Measurements from ENCODE around the gene DNAI1. TPM values are rescaled to one million over a fixed set of nuclear protein-coding genes. Genes with fewer than 3 reads are reported as not detected.

Gene DNAI1
- total RNA-seq, 2 experiments from 2014 or later = not detected

DNA sequence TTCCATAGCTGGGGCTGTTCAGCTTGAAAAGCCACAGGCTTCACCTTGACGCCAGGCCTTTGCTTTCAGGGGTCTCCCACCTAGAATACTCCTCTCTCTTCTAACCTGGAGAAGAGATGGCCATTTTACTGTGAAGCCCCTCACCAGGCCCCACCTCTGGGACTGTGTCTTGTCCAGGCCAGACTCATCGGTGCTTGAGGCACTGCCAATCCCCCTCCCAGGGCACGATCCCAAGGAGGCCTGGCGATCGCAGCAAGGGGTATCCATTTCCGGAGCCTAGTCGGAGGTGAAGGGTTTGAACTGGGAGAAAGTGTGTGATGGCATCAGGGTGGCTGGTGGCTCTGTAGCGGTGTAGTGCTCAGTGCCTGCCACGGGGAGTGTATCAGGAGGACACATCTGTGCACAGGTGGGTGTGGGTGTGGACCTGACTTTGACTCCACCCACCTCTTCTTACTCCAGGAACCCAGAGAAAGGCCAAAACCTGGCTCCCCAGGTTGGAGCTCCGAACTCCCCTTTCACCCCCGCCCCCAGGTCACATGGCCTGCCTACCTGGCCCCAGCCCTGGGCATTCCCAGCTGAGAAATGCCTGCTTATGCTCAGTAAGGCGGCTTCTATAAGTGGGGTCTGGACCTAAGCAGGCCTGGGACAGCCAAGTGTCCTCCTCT, 91.5 kb downstream of the DNAI1 start:
- no peak overlapping the region for H3K27ac Mint-ChIP-seq
- no peaks in the 10 kb centered on the region for H3K36me3 Mint-ChIP-seq (ENCODE audit: low read depth)
- DNase-seq (no peak), ATAC-seq (no peak)
- H3K27me3 Mint-ChIP-seq (ENCODE audit: low read depth) = peaks cover 8% of the 10 kb centered on the region
- no peaks in the 10 kb centered on the region for H3K9me3 Mint-ChIP-seq (ENCODE audit: insufficient read depth)
- no peaks in the 10 kb centered on the region for H3K4me1 Mint-ChIP-seq (ENCODE audit: low read depth)
- CTCF ChIA-PET = interaction anchor here (1.0 kb wide), 1 partner anchor 50 kb away, joined by 3 read pairs; no protein-coding TSS in a partner anchor
- POLR2A ChIA-PET = no interaction called here
- no peak overlapping the region for H3K4me3 Mint-ChIP-seq

DNA sequence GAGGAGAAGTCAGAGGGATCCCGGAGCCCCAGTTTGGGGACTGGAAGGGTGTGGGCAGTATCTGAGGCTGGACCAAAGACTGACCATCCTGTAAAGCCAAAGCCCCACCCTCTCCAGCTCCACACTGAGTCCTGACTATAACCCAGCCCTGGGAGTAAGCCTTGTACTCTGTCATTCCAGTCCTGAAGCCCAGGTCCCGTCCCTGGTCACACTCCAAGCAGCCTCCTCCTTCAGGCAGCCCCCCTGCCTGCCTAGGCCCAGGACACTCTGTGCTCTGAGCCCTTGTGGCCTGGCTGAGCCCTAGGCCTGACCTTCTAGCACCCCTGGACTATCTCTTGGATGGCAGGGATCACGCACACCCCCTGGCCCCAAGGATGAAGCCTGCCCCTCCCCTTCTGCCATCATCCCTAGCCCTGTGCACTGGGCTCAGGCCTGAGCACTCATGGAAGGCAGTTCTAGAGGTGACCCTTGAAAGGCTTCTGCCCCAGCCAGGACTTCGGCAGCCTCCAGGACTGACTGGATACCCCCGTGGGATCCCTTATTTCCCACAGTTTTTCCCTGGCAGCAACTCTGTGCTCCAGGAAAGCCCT, 92.2 kb downstream of the DNAI1 start:
- CTCF ChIA-PET = interaction anchor here (0.6 to 1.0 kb wide), 2 partner anchors 41 to 51 kb away, joined by 3 to 6 read pairs; no protein-coding TSS in a partner anchor
- POLR2A ChIA-PET = no interaction called here
- H3K9me3 Mint-ChIP-seq (ENCODE audit: insufficient read depth) = no peaks in the 10 kb centered on the region
- H3K27ac Mint-ChIP-seq = no peak overlapping the region
- ATAC-seq (no peak), DNase-seq (no peak)
- no peaks in the 10 kb centered on the region for H3K36me3 Mint-ChIP-seq (ENCODE audit: low read depth)
- no peaks in the 10 kb centered on the region for H3K4me1 Mint-ChIP-seq (ENCODE audit: low read depth)
- H3K4me3 Mint-ChIP-seq = no peak overlapping the region
- peaks cover 5% of the 10 kb centered on the region for H3K27me3 Mint-ChIP-seq (ENCODE audit: low read depth)

DNA sequence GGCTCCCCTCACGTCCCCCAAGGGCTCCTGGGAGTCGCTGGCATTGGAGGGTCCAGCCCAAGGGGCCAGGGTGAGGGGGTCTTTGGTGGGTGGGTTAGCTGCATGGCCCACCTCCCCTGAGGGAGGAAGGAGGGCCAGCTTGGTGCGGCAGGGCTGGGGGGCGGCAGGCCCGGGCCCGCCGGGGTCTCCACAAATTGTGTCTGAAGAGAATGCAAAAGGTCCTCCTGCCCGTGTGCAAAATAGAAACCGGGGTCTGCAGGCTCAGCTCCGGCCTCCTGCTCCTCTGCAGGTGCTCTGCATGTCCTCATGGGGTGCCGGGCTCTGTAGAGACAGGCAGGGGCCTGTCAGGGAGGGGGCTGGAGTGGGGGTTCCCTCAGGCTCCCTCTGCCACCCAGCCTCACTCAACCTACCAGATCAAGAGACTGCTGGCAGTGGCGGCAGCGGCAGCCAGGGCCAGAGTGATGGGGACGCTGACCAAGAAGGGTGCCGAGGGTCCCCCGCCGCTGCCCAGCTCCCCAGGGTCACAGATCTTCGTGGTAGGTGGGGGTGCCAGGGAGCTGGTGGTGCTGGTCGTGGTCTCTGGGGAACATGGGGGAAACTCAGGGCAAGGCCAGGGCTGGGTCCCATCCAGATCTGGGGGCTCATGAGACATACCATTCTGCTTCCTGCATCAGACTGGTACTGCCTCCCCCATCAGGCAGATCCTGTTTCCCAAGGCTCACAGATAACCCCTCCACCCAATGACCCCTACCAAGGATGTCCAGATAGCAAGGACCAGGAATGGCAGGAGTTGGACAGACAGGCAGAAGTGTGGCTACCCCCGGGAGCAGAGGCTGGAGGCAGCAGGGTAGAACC, 93.4 kb downstream of the DNAI1 start:
- no peak for ATAC-seq
- Mint-ChIP-seq H3K36me3 (ENCODE audit: low read depth) (no peaks in the 10 kb centered on the region), H3K9me3 (ENCODE audit: insufficient read depth) (no peaks in the 10 kb centered on the region), H3K27me3 (ENCODE audit: low read depth) (peaks cover 5% of the 10 kb centered on the region), H3K27ac (no peak overlapping the region), H3K4me1 (ENCODE audit: low read depth) (no peaks in the 10 kb centered on the region), H3K4me3 (no peak overlapping the region)
- POLR2A ChIA-PET = no interaction called here
- CTCF ChIA-PET = interaction anchor here (0.6 to 0.8 kb wide), 2 partner anchors 40 to 52 kb away, joined by 3 to 6 read pairs; no protein-coding TSS in a partner anchor
- no peak for DNase-seq

DNA sequence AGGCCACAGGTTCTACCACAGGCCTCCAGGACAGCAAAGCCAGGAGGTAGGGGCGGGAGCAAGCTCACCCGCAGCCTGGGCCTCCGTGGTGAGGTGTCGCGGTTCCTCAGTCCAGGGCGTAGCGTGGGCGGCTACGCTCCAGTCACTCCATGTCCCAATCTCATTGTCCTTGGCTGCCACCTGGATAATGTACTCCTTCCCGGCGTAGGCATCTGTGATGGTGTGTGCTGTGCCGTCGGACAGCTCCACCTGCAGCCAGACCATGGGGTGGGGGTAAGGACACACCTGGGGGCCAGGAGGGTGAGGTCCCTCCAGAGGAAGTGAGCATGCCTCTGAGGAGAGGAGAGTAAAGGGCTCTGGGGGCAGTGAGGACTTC, 94.0 kb downstream of the DNAI1 start:
- Mint-ChIP-seq H3K27ac (no peak overlapping the region), H3K36me3 (ENCODE audit: low read depth) (no peaks in the 10 kb centered on the region), H3K9me3 (ENCODE audit: insufficient read depth) (no peaks in the 10 kb centered on the region), H3K4me3 (no peak overlapping the region), H3K27me3 (ENCODE audit: low read depth) (peaks cover 5% of the 10 kb centered on the region), H3K4me1 (ENCODE audit: low read depth) (no peaks in the 10 kb centered on the region)
- DNase-seq = no peak
- CTCF ChIA-PET = interaction anchor here (0.8 kb wide), 1 partner anchor 51 kb away, joined by 3 read pairs; no protein-coding TSS in a partner anchor
- POLR2A ChIA-PET = no interaction called here
- ATAC-seq = no peak

DNA sequence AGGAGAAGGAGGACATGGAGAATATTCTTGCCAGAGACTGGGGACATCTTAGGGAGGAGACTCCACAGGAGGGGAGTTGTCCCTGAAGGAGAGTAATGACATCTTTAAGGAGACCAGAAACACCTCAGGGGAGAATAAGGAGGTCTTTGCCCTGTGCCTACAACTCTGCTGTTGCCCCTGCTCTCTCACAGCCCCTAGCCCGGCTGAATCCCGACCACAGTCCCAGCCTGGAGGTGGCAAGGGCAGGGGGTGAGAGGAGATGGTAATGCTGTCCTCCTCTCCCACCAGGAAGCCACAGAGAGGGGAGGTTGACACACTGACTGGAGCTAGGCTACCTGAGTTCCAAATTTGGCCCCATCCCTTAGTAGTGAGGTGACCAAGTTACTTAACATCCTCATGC, 94.4 kb downstream of the DNAI1 start:
- Mint-ChIP-seq H3K36me3 (ENCODE audit: low read depth) (no peaks in the 10 kb centered on the region), H3K27ac (no peak overlapping the region), H3K9me3 (ENCODE audit: insufficient read depth) (no peaks in the 10 kb centered on the region), H3K27me3 (ENCODE audit: low read depth) (peaks cover 5% of the 10 kb centered on the region), H3K4me1 (ENCODE audit: low read depth) (no peaks in the 10 kb centered on the region), H3K4me3 (no peak overlapping the region)
- CTCF ChIA-PET = interaction anchor here (0.8 kb wide), 1 partner anchor 51 kb away, joined by 3 read pairs; no protein-coding TSS in a partner anchor
- ATAC-seq (no peak), DNase-seq (no peak)
- POLR2A ChIA-PET = no interaction called here

DNA sequence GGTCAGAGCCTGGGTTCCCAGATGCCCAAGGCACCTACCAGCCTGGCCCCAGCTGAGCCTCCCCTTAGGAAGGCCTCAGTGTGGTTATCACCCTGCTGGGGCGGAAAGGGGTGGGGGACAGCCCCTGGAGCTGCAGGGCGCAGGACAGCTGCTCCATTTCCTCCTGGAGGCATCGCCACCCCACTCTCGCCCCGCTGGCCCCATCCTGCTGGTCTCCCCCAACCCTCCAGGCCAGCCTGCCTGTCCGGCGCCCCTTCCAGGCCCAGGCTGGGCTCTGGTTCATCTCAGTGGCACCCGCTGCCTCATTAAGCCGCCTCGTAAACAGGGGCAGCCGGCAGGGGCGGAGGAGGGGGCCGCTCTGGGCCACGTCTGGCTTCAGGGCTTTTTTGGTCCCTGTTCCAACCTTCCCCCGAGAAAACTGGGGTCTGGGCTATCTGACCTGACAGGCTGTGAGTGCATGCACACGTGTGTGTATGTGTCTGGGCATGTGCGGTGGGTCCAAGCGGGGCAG, 95.0 kb downstream of the DNAI1 start:
- H3K36me3 Mint-ChIP-seq (ENCODE audit: low read depth) = no peaks in the 10 kb centered on the region
- no peak for ATAC-seq
- POLR2A ChIA-PET = no interaction called here
- H3K9me3 Mint-ChIP-seq (ENCODE audit: insufficient read depth) = no peaks in the 10 kb centered on the region
- DNase-seq = no peak
- H3K27me3 Mint-ChIP-seq (ENCODE audit: low read depth) = peaks cover 2% of the 10 kb centered on the region
- CTCF ChIA-PET = no interaction called here
- H3K27ac Mint-ChIP-seq = no peak overlapping the region
- no peaks in the 10 kb centered on the region for H3K4me1 Mint-ChIP-seq (ENCODE audit: low read depth)
- no peak overlapping the region for H3K4me3 Mint-ChIP-seq

DNA sequence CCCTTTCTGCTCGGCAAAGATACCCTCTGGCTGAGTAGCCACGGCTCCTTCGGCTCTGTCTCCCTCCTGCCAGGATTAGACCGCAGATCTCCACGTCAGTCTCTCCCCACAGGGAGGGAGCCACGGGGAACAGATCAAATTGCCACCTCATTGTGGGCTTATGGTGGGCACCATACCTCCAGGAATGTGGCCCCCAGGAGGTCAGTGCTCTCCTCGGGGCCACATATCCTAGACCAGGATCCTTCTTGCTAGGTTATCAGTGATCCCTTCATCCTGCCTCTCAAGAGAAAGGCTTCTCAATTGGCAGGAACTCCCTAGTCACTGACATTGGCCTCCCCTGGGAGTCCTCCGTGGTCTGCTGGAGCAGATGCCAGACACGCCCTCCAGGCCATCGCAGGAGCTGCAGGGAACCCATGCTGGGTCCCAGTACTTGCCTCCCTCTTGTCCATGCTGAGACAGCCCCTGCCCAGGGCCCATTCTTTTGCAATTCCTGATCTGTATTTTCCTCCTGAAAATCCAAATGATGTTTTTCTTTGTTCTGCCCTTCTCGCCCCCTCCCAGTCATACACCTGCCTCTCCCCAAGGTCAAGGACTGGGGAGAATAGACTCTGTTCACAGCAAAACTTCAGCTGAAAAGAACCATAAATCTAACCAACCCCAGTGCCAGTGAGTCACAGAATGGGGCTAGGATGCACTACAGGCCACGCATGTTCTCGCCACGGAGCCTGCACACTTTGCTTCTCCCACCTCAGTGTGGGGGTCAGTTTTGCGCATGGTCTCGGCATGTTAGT, 95.8 kb downstream of the DNAI1 start:
- DNase-seq (no peak), ATAC-seq (no peak)
- Mint-ChIP-seq H3K4me3 (no peak overlapping the region), H3K4me1 (ENCODE audit: low read depth) (no peaks in the 10 kb centered on the region), H3K36me3 (ENCODE audit: low read depth) (no peaks in the 10 kb centered on the region), H3K27me3 (ENCODE audit: low read depth) (peaks cover 5% of the 10 kb centered on the region), H3K9me3 (ENCODE audit: insufficient read depth) (no peaks in the 10 kb centered on the region), H3K27ac (no peak overlapping the region)
- CTCF ChIA-PET = no interaction called here
- POLR2A ChIA-PET = no interaction called here

DNA sequence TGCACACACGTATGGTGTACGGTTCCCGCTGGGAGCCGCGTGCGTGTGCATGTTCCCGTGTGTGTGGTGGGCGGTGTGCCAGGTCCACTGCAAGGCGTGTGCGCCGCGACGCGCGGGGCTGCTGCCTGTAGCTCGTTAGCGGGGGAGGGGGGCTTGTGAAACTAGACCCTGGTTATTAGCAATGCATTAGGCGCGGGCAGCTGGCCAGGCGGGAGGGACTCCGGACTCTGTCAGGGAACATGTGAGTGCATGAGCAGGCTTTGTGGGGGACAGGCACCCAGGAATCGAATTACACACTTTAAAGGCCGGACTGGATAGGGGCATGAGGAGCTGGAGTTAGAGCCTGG, 96.4 kb downstream of the DNAI1 start:
- H3K4me1 Mint-ChIP-seq (ENCODE audit: low read depth) = no peaks in the 10 kb centered on the region
- H3K27me3 Mint-ChIP-seq (ENCODE audit: low read depth) = peaks cover 6% of the 10 kb centered on the region
- no peak for DNase-seq
- no peaks in the 10 kb centered on the region for H3K9me3 Mint-ChIP-seq (ENCODE audit: insufficient read depth)
- H3K27ac Mint-ChIP-seq = no peak overlapping the region
- no peak for ATAC-seq
- ChIA-PET POLR2A (no interaction called here), CTCF (no interaction called here)
- H3K36me3 Mint-ChIP-seq (ENCODE audit: low read depth) = no peaks in the 10 kb centered on the region
- no peak overlapping the region for H3K4me3 Mint-ChIP-seq

DNA sequence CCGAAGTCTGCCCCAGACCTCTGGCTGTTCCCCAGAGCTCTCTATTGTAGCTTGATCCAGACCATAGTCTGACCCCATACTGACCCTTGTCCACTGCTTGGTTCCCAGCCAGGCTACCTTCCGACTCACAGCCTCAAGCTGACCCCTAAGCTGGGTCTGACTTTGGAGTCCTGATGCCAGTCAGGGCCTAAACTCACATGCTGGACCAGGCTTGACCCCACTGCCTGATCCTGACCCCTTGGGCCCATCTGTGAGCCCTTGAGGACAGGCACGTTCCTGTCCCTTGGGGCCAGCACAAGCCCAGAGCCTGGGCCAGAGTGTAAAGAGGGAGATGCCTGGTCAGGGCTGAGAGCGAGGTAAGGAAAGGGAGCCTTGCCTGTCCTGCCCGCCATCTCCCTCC, 96.9 kb downstream of the DNAI1 start:
- no peak for DNase-seq
- H3K4me1 Mint-ChIP-seq (ENCODE audit: low read depth) = no peaks in the 10 kb centered on the region
- no peaks in the 10 kb centered on the region for H3K36me3 Mint-ChIP-seq (ENCODE audit: low read depth)
- ChIA-PET POLR2A (no interaction called here), CTCF (interaction anchor here (0.9 kb wide), 1 partner anchor 152 kb away, joined by 3 read pairs; no protein-coding TSS in a partner anchor)
- no peak for ATAC-seq
- H3K4me3 Mint-ChIP-seq = no peak overlapping the region
- peaks cover 9% of the 10 kb centered on the region for H3K27me3 Mint-ChIP-seq (ENCODE audit: low read depth)
- no peaks in the 10 kb centered on the region for H3K9me3 Mint-ChIP-seq (ENCODE audit: insufficient read depth)
- no peak overlapping the region for H3K27ac Mint-ChIP-seq

DNA sequence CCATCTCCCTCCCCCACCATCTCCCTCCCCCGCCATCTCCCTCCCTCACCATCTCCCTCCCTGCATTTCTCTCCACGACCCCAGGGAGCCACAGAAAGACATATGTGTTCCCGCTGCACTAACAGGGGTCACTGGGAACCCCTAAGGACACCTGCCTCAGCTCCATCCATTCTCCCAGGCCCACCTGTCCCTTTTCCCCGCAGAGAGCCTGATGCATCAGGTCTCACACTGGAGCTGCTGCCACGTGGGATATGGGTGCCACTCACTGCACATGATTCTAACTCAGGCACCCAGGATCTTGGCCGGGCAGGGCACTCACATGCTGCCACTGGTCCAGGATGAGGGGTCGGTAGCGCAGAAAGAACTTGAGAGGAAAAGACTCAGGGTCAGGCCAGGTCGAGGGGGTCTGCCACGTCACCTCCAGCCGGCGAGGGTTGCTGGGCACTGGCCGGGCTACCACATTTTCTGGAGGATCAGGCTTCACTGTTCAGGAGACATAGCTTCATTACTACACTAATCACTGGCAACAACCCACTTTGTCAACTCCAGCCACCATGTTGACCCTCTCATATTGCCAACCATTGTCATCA, 97.4 kb downstream of the DNAI1 start:
- no peaks in the 10 kb centered on the region for H3K36me3 Mint-ChIP-seq (ENCODE audit: low read depth)
- H3K4me3 Mint-ChIP-seq = no peak overlapping the region
- H3K27ac Mint-ChIP-seq = no peak overlapping the region
- DNase-seq = no peak
- no peaks in the 10 kb centered on the region for H3K9me3 Mint-ChIP-seq (ENCODE audit: insufficient read depth)
- no peak for ATAC-seq
- POLR2A ChIA-PET = no interaction called here
- peaks cover 9% of the 10 kb centered on the region for H3K27me3 Mint-ChIP-seq (ENCODE audit: low read depth)
- no peaks in the 10 kb centered on the region for H3K4me1 Mint-ChIP-seq (ENCODE audit: low read depth)
- CTCF ChIA-PET = interaction anchor here (0.9 kb wide), 1 partner anchor 152 kb away, joined by 3 read pairs; no protein-coding TSS in a partner anchor

DNA sequence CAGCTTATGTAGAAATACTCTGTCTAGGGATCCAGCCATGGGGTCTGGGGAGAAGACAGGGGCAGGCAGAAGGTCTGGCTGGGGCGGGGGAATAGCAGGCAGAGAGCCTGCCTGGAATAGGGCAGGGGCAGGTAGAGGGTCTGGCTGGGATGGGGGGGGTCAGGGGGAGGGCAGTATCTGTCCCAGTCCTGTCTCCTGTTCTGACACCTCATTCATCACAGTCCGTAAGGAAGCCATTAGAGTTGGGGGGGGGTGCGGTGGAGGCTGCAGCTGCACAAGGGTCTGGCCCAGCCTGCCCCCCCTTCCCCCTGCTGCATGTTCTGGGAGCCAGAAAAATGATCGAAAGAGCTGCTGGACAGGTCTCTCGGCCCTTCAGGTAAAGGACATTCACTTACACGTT, 98.3 kb downstream of the DNAI1 start:
- ATAC-seq (no peak), DNase-seq (no peak)
- POLR2A ChIA-PET = no interaction called here
- Mint-ChIP-seq H3K36me3 (ENCODE audit: low read depth) (no peaks in the 10 kb centered on the region), H3K9me3 (ENCODE audit: insufficient read depth) (no peaks in the 10 kb centered on the region), H3K27ac (no peak overlapping the region), H3K27me3 (ENCODE audit: low read depth) (peaks cover 9% of the 10 kb centered on the region), H3K4me1 (ENCODE audit: low read depth) (no peaks in the 10 kb centered on the region), H3K4me3 (no peak overlapping the region)
- CTCF ChIA-PET = no interaction called here

Data from activated CD8-positive, alpha-beta T cell treated with anti-CD3 and anti-CD28 coated beads, Interleukin-2, amount 10 ng/mL, durations not matched to agents 7 days and 5 days (primary cell).